HG02678 (cell line): ENCODE data around the gene VPS35L.
"Not testable (repeated sequence)": the region's sequence is repeated elsewhere in the genome, so short reads cannot be mapped to it uniquely, and the experiment has no call there.

Experiments
- ATAC-seq: cut with Tn5 transposase; IDR thresholded peaks from one replicate; pipeline ENCODE4 v1.9.1; 2021; ENCODE audit warnings: mild to moderate bottlenecking, moderate library complexity; ENCODE audit not compliant: unreplicated experiment

VPS35L gene

GRCh38 chr16:19642501-19642900 is 87.0 kb downstream of the VPS35L start:
- no peak for ATAC-seq

- ATAC-seq = no peak
These were observed 89.4 kb downstream of the VPS35L start for GRCh38 chr16:19644877-19645276.

DNA sequence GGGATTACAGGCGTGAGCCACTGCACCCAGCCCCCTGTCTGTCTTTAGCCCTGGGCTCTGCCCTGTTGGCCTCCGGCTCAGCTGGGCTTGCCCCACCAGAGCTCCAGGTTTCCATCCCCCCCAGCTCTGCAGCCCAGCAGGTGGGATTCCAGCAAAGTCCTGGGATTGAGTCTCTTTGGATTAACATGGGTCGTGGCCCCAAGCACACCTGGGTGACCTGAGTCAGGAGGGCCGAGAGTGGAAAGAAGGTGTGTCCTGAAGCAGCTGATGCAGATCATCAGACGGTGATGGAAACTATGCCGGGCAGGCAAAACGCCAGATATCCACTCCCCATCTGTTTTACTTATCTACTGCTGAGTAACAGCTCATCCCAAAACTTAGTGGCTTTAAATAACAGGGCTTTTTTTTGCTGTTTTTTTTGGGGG is 90.1 kb downstream of the VPS35L start:
- ATAC-seq = no peak

DNA sequence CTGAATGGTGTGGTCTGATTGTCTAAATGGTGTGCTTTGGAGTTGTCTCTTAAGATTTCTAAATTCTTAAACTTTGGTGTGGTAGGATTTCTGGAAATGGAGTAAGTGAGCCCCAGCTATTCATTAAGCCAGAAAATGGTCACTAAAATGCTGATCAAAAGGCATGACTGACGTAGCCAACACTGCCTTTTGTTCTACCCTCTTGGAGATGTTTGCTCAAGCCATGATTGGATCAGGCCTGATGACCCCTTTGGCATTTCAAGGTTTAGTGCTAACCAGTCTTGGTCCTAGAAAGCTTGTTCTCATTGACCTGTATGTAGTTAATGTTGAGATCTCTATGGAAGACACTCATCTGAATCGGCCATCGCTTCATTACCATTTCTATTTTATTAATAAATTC is 94.5 kb downstream of the VPS35L start:
- no peak for ATAC-seq

- ATAC-seq = no peak
These were observed 98.6 kb downstream of the VPS35L start for GRCh38 chr16:19654147-19654546.

GRCh38 chr16:19655242-19655777 is 99.8 kb downstream of the VPS35L start:
- no peak for ATAC-seq

DNA sequence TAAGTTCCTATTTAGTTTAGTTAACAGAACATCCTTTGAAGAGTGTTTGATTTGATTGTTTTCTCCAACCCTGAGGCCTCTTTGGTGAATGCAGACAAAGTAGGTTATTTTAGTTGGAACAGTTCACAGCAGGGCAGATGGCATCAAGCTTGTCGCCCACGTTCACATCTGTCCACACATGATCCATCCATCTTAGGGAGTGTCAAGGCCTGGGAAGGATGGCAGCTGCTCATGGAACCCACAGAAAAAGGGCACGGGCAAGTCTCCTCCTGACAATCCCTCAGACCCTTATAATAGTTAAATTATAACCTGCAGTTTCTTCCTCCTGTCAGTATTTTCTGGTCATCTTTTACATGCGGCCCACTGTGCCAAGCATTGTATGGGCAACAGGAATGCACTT is 102.3 kb downstream of the VPS35L start:
- ATAC-seq = no peak

- ATAC-seq = no peak
These were observed 104.1 kb downstream of the VPS35L start for GRCh38 chr16:19659554-19659953.

GRCh38 chr16:19660432-19660831 is 104.9 kb downstream of the VPS35L start:
- no peak for ATAC-seq

DNA sequence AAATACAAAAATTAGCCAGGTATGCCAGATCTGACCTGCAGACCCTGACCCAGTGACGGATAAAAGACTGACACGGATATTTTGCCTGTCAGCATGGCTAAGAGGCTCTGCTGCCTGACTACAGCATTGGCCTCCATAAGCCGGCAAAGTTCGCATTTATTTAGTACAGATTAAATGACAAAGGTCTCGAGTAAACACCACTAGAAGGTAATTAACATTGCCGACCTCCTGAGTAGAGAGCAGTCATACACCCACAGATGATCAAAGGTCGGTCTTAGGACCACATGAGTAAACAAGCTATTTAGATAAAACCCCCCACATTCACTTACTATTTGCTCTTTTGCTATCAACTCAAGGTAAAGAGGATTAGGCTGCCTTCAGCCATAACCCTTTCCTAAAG is 106.8 kb downstream of the VPS35L start:
- no peak for ATAC-seq

DNA sequence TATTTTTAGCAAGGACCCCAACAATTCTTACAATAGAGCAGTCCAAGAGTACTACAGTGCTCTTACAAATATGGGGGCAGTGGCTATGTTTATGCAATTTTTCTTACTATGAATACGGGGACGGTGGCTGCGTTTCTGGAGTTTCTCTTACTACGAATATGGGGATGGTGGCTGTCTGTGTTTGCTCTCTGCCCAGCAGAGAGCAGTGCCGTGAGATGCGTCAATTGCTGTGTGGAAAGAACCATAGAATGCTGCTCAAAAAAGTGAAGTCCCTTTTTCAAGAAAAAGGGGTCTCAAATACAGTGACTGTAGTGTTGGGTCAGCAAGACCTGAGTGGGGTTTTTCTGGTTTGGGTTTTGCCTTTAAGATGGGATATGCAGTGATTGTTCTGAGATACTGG is 108.7 kb downstream of the VPS35L start:
- no peak for ATAC-seq

DNA sequence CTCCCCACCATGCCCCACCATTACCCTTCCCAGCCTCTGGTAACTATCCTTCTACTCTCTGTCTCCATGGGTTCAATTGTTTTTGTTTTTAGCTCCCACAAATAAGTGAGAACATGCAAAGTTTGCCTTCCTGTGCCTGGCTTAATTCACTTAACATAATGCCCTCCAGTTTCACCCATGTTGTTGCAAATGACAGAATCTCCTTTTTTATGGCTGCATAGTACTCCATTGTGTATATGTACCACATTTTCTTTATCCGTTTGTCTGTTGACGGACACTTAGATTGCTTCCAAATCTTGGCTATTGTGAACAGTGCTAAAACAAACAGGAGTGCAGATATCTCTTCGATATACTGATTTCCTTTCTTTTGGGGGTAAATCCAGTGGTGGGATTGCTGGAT is 109.8 kb downstream of the VPS35L start:
- ATAC-seq = not testable (repeated sequence)

DNA sequence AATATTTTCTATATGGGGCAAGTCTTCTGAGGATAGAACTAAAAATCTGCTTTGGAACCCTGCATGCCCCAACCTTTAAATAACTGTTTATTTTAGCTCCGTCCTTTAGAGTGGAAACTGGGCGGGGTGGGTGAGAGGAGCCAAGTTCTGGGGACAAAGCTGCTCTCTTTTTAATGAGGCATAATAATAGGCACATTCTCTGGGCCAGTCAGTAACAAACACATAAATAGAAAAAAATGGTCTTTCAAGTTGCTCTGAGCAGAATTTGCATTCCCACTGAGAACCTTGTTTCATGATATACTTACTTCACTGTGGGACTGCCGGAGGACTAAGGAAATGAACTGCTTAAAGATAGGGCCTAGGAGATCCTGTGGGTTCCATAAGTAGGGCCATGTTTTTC is 111.0 kb downstream of the VPS35L start:
- ATAC-seq = no peak

GRCh38 chr16:19672378-19672777 is 116.9 kb downstream of the VPS35L start:
- no peak for ATAC-seq

GRCh38 chr16:19674485-19674884 is 119.0 kb downstream of the VPS35L start:
- no peak for ATAC-seq

DNA sequence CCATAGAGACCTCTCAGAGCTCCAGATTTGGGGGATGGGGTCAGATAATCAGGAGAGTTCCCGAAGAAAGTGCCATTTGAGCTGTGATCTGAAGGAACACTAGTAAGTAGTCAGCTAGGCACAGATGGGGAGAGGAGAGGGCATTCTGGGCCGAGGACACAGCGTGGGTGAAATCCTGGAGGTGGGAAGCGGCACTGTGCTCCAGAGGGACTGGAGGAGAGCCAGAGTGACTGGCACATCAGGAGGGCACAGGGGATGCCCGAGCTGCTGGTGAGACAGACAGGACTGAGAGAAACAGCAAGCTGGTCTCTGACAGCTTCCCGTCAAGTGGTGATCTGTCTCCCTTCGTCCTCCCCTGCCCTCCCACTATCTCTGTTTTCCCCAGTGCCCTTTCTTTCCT is 121.9 kb downstream of the VPS35L start:
- ATAC-seq = no peak

GRCh38 chr16:19678804-19679203 is 123.3 kb downstream of the VPS35L start:
- ATAC-seq = no peak

GRCh38 chr16:19679281-19679680 is 123.8 kb downstream of the VPS35L start:
- not testable (repeated sequence) for ATAC-seq

- ATAC-seq = no peak
These were observed 125.4 kb downstream of the VPS35L start for GRCh38 chr16:19680881-19681340.

DNA sequence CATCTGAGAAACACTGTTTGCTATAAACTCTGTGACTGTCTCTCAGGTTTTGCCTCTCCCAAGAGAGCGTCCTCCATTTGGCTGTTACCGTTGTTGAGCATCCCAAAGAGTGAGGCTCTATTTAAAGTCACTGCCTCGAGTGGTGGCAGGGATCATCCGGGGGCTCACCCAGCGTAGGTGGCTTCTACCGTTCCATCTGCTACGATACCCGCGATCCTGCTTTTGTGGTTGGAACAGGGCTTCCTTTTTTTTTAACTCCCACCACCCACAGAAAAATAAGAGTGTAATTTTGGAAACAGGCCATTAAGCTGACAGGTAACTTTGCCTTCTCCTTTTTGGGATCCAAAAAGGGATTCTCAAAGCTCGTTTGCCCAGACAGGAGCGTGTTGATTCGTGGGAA is 126.1 kb downstream of the VPS35L start:
- no peak for ATAC-seq

- ATAC-seq = no peak
These were observed 128.1 kb downstream of the VPS35L start for GRCh38 chr16:19683453-19684236.

- ATAC-seq = no peak
These were observed 129.7 kb downstream of the VPS35L start for GRCh38 chr16:19685176-19685575.

DNA sequence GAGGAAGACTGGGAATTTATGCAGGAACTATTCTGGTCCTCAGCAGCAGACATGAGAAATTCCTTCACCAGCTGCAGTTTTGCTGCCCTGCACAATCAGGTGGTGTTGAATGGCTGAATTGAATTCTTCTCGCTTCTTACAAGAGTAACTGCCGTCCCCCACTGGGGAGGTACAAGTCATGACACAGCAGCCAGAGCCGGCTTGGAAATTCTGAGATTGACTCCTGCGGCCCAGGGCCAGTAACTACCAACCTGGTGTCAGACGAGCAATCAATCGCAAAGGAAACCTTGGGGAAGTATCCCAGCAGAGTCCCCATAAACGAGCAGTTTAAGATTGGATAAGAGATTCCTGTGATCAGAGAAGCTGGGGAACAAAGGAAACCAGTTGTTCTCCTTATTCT is 131.8 kb downstream of the VPS35L start:
- ATAC-seq = no peak
